MM.1S (cell line): Measurements from ENCODE around the gene RPTOR.

Experiments
- DNase-seq: peaks from one replicate; pipeline ENCODE4 v3.0.0-alpha.2; 2015
- H2AFZ ChIP-seq: fragments of 300-600 bp; sonication (generic); 2 replicates; pipeline ENCODE4 v1.6.0; 2016; ENCODE audit warnings: antibody characterized with exemption, low read length
- H3F3A ChIP-seq: fragments of 300-600 bp; sonication (generic); 2 replicates; pipeline ENCODE4 v1.6.1; 2016; ENCODE audit warnings: mild to moderate bottlenecking, antibody characterized with exemption, low read length, moderate library complexity, mixed read lengths; ENCODE audit not compliant: insufficient read depth
- H3K27ac ChIP-seq: fragments of 300-600 bp; sonication (generic); 2 replicates; pipeline ENCODE4 v1.5.1; 2016; ENCODE audit warnings: mild to moderate bottlenecking, low read length
- H3K27me3 ChIP-seq: fragments of 300-600 bp; sonication (generic); replicated peaks from 2 replicates; pipeline ENCODE4 v1.6.0; 2016; ENCODE audit warnings: low read length; ENCODE audit not compliant: insufficient read depth
- H3K36me3 ChIP-seq: fragments of 300-600 bp; sonication (generic); replicated peaks from 2 replicates; pipeline ENCODE4 v1.6.1; 2016; ENCODE audit warnings: mild to moderate bottlenecking, low read length, mixed read lengths; ENCODE audit not compliant: insufficient read depth
- H3K4me1 ChIP-seq: fragments of 300-600 bp; sonication (generic); 2 replicates; pipeline ENCODE4 v1.6.1; 2016; ENCODE audit warnings: low read length, mixed read lengths
- H3K4me2 ChIP-seq: fragments of 300-600 bp; sonication (generic); 2 replicates; pipeline ENCODE4 v1.6.0; 2016; ENCODE audit warnings: low read depth, low read length
- H3K4me3 ChIP-seq: fragments of 300-600 bp; sonication (generic); 2 replicates; pipeline ENCODE4 v1.5.1; 2016; ENCODE audit warnings: low read length, mixed read lengths
- H3K79me2 ChIP-seq: fragments of 300-600 bp; sonication (generic); 2 replicates; pipeline ENCODE4 v1.6.1; 2016; ENCODE audit warnings: mixed run types, low read length, mixed read lengths
- H3K9ac ChIP-seq: fragments of 300-600 bp; sonication (generic); 2 replicates; pipeline ENCODE4 v1.6.1; 2016; ENCODE audit warnings: low read length, mixed read lengths
- H3K9me2 ChIP-seq: fragments of 300-600 bp; sonication (generic); replicated peaks from 2 replicates; pipeline ENCODE4 v1.6.1; 2016; ENCODE audit warnings: mild to moderate bottlenecking, low read length, mixed read lengths; ENCODE audit not compliant: insufficient read depth
- H3K9me3 ChIP-seq: fragments of 300-600 bp; sonication (generic); replicated peaks from 2 replicates; pipeline ENCODE4 v1.6.1; 2016; ENCODE audit warnings: mild to moderate bottlenecking, low read length, mixed read lengths; ENCODE audit not compliant: insufficient read depth
- H4K20me1 ChIP-seq: fragments of 300-600 bp; sonication (generic); 2 replicates; pipeline ENCODE4 v1.6.1; 2016; ENCODE audit warnings: mild to moderate bottlenecking, low read length, moderate library complexity, mixed read lengths; ENCODE audit not compliant: insufficient read depth
- EZH2 ChIP-seq: fragments of 300-600 bp; sonication (generic); optimal IDR thresholded peaks from 2 replicates; pipeline ENCODE3; 2017; ENCODE audit warnings: low read depth, mild to moderate bottlenecking, antibody characterized with exemption, low read length, mixed read lengths
- EZH2phosphoT487 ChIP-seq: fragments of 300-600 bp; sonication (generic); IDR thresholded peaks from 2 replicates; pipeline ENCODE4 v1.6.1; 2018; ENCODE audit warnings: antibody characterized with exemption, low read length
- TF ChIP-seq, protein P1 (sequence below): fragments of 300-600 bp; sonication (generic); IDR thresholded peaks from 2 replicates; pipeline ENCODE4 v1.5.1; 2016; ENCODE audit warnings: antibody characterized with exemption, low read length, mixed read lengths

The RPTOR gene

DNA sequence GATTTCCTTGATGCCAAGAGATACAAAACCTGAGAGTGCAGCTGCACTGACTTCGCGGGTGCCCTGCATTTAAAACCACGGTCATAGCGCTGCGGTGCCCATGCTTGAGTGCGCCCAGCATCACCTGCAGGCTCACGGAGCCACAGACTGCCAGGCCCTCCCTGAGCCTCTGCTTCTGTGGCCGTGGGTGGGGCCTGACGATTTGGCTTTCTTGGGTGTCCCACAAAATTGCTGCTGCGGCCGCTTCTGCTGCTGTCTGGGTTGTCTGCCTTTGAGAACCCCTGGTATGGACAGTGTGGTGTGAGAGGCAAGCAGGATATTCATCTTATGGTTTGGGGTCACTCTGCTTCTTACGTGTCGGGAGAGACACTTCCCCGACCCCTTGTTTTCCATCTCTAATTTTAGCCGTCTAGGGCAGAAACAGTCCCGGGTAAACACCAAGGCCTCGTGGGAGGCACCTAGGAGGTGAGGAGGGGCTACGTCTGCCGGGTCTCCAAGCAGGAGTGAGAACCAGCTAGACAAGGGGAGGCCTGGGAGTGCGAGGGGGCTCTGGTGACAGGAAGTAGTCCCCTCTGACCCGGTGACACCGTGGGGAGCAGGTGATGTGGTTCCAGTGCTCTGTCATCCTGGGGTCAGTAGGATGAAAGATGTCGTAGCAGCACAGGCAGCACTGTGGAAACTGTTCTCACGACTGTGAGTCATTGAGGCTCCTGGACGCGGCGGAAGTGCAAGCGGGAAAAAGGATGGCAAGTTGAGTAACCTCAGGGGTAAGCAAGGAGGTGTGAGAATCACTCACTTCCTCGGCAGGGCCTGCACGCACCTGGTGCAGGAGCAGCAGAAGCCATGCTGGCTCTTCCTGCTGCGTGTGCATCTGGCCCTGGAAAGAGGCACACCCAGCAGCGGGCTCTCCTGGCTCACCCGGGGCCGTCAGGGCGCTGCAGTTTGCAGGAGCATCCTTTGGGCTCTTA lies 176.3 kb downstream of the RPTOR start:
- Histone ChIP-seq H2AFZ (no peak overlapping the region), H3K27me3 (no peaks in the 10 kb centered on the region), H3K27ac (no peak overlapping the region), H4K20me1 (no peaks in the 10 kb centered on the region), H3F3A (no peaks in the 10 kb centered on the region), H3K9ac (no peak overlapping the region), H3K4me2 (no peak overlapping the region), H3K4me3 (no peak overlapping the region), H3K4me1 (no peaks in the 10 kb centered on the region), H3K9me2 (no peaks in the 10 kb centered on the region), H3K9me3 (no peaks in the 10 kb centered on the region), H3K36me3 (no peaks in the 10 kb centered on the region), H3K79me2 (peaks cover 28% of the 10 kb centered on the region)
- TF ChIP-seq EZH2phosphoT487 (no peak), EZH2 (no peak)
- TF ChIP-seq, protein P1, sequence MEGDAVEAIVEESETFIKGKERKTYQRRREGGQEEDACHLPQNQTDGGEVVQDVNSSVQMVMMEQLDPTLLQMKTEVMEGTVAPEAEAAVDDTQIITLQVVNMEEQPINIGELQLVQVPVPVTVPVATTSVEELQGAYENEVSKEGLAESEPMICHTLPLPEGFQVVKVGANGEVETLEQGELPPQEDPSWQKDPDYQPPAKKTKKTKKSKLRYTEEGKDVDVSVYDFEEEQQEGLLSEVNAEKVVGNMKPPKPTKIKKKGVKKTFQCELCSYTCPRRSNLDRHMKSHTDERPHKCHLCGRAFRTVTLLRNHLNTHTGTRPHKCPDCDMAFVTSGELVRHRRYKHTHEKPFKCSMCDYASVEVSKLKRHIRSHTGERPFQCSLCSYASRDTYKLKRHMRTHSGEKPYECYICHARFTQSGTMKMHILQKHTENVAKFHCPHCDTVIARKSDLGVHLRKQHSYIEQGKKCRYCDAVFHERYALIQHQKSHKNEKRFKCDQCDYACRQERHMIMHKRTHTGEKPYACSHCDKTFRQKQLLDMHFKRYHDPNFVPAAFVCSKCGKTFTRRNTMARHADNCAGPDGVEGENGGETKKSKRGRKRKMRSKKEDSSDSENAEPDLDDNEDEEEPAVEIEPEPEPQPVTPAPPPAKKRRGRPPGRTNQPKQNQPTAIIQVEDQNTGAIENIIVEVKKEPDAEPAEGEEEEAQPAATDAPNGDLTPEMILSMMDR = no peak
- DNase-seq = no peak

DNA sequence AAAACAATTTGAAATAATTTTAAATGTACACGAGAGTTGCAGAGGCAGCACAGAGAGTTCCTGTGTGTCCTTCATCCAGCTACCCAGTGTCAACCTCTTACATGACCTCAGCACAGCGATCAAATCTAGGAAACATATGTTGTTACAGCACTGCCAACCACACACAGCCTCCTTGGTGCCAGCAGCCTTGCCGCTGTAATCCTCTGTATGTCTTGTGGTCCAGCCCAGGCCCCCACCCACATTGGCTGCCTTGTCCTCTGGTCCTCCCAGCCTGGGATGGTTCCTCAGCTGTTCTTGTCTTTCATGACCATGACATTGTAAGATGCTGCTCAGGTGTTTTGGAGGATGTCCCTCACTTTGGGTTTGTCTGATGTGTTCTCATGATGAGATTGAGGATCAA lies 178.0 kb downstream of the RPTOR start:
- H3K36me3 ChIP-seq = no peaks in the 10 kb centered on the region
- no peak overlapping the region for H3K4me2 ChIP-seq
- no peaks in the 10 kb centered on the region for H3K9me3 ChIP-seq
- H3K4me3 ChIP-seq = no peak overlapping the region
- TF ChIP-seq EZH2 (no peak), EZH2phosphoT487 (no peak)
- TF ChIP-seq, protein P1 = no peak
- H4K20me1 ChIP-seq = no peaks in the 10 kb centered on the region
- no peak overlapping the region for H2AFZ ChIP-seq
- H3F3A ChIP-seq = no peaks in the 10 kb centered on the region
- H3K27ac ChIP-seq = no peak overlapping the region
- DNase-seq = no peak
- H3K9me2 ChIP-seq = no peaks in the 10 kb centered on the region
- no peaks in the 10 kb centered on the region for H3K4me1 ChIP-seq
- peaks cover 17% of the 10 kb centered on the region for H3K79me2 ChIP-seq
- no peaks in the 10 kb centered on the region for H3K27me3 ChIP-seq
- H3K9ac ChIP-seq = no peak overlapping the region

- no peak overlapping the region for H3K9ac ChIP-seq
- TF ChIP-seq, protein P1 = no peak
- TF ChIP-seq EZH2 (no peak), EZH2phosphoT487 (no peak)
- no peaks in the 10 kb centered on the region for H3K9me2 ChIP-seq
- no peaks in the 10 kb centered on the region for H3K9me3 ChIP-seq
- H3K4me2 ChIP-seq = no peak overlapping the region
- H3K36me3 ChIP-seq = no peaks in the 10 kb centered on the region
- H3K4me1 ChIP-seq = no peaks in the 10 kb centered on the region
- H3K27me3 ChIP-seq = no peaks in the 10 kb centered on the region
- H3F3A ChIP-seq = no peaks in the 10 kb centered on the region
- peaks cover 2% of the 10 kb centered on the region; the same call in 1 of the 2 replicates for H3K79me2 ChIP-seq
- H2AFZ ChIP-seq = no peak overlapping the region
- H4K20me1 ChIP-seq = no peaks in the 10 kb centered on the region
- DNase-seq = no peak
- H3K27ac ChIP-seq = no peak overlapping the region
- no peak overlapping the region for H3K4me3 ChIP-seq
These were observed 180.2 kb downstream of the RPTOR start for GRCh38 chr17:80724775-80725266.
